Mesodermal cell (in vitro differentiated cells): ENCODE measurements around the gene DEGS2.
"Not testable (repeated sequence)": the region's sequence is repeated elsewhere in the genome, so short reads cannot be mapped to it uniquely, and the experiment has no call there.

Source experiments
- H3K27ac ChIP-seq: 2 replicates; pipeline ENCODE4 v1.7.0; 2013; ENCODE audit warnings: mild to moderate bottlenecking, low read depth, low read length, moderate library complexity; ENCODE audit not compliant: severe bottlenecking
- H3K36me3 ChIP-seq: 2 replicates; pipeline ENCODE4 v1.7.1; 2013; ENCODE audit warnings: mild to moderate bottlenecking, low read length, moderate library complexity; ENCODE audit not compliant: control insufficient read depth, insufficient read depth
- H3K4me1 ChIP-seq: one replicate; pipeline ENCODE4 v1.7.1; 2013; ENCODE audit warnings: mild to moderate bottlenecking, low read length; ENCODE audit not compliant: insufficient read depth, control insufficient read depth, poor library complexity, severe bottlenecking
- H3K4me3 ChIP-seq: 2 replicates; pipeline ENCODE4 v1.7.0; 2013; ENCODE audit warnings: low read length, control low read depth, mild to moderate bottlenecking; ENCODE audit not compliant: insufficient read depth, poor library complexity, severe bottlenecking; ENCODE audit errors: extremely low read depth
- H3K9me3 ChIP-seq: 2 replicates; pipeline ENCODE4 v1.7.1; 2013; ENCODE audit warnings: mild to moderate bottlenecking, low read length, moderate library complexity; ENCODE audit not compliant: control insufficient read depth
- WGBS, 2 experiments: methylation state at CpG; one replicate each; pipeline ENCODE4 v1.1.5; 2013; ENCODE audit warnings: missing lambda C conversion rate in 2 of 2; ENCODE audit not compliant: insufficient coverage in 2 of 2; 5-methylcytosine and 5-hydroxymethylcytosine counted together

The DEGS2 gene

DNA sequence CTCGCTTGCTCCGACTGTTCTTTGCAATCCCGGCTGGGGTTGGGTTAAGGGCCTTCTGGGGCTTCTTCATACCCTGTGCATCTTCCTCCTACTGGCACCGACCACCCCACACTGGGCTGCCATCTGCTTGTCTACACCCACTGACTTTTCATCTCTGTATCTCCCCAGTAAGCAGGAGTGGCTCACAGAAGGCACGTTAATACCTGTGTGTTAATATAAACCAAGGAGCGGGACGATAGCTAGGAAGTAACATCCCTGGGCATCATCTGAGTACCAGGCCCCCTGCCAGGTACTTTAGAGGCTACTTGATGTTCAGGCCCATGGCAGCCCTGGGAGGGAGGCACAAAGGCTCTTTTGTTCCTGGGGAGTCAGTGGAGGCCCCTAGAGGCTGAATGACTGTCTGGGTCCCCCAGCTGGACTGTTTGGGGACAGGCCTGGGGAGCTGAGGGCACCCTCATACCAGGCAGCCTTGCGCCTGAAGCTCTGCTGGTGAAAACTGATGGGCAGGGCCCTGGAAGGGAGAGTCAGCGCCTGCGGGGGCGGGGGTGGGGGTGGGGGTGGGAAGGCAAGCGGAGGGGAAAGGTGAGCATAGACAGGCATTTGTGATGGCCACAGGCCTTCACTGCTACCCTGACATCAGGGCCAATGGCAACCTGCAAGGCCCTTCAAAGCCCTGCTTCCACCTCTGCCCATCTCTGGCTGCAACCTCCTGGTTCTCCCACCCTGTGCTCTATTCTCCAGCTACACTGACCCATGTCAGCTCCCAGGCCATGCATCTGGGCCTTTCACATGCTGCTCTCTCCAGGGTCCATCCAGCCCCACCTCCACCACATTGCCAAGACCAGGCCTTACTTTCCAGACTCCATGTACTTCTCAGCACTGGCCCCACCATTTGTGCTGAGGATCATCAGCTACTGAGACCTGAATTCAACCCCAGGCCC is 34.2 kb upstream of the DEGS2 start:
- Histone ChIP-seq H3K9me3 (no peaks in the 10 kb centered on the region), H3K27ac (no peak overlapping the region), H3K36me3 (no peaks in the 10 kb centered on the region), H3K4me3 (peak overlapping the region; percentile 31), H3K4me1 (no peaks in the 10 kb centered on the region)
- WGBS, 2 experiments: 93% methylated on average over 3 to 5 of the region's 12 CpGs

- H3K9me3 ChIP-seq: no peaks in the 10 kb centered on the region
- H3K36me3 ChIP-seq: no peaks in the 10 kb centered on the region
- H3K4me1 ChIP-seq: no peaks in the 10 kb centered on the region
- H3K27ac ChIP-seq: peak overlapping the region; percentile 53
- peak overlapping the region; percentile 31 for H3K4me3 ChIP-seq
- 5% methylated on average over 50 to 61 of the region's 62 CpGs for WGBS, 2 experiments
Observed at GRCh38 chr14:100192672-100193416, 33.4 kb upstream of the DEGS2 start.

DNA sequence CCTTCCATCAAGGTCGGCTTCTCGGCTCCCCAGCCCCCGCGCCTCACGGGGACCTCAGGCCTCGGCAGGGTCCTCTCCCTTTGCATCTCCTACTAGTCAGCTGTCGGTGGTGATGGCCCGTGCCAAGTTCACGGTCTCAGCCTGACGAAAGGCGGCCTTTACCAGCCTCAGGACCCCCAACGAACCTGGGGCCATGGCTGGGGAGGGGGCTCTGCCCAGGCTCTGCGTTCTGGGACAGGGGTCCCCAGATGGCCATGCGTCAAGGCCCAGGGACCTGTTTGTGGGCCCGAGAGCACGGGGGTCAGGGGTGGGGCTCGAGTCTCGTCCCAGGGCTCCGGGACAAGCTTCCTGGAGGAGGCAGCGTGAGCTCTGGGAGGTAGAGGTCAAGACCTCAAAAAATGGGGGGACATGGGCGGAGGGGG is 32.8 kb upstream of the DEGS2 start:
- WGBS, 2 experiments: 93% methylated on average over 20 to 21 of the region's 21 CpGs
- Histone ChIP-seq H3K27ac (peak overlapping the region; percentile 53), H3K4me1 (no peaks in the 10 kb centered on the region), H3K9me3 (no peaks in the 10 kb centered on the region), H3K4me3 (no peak overlapping the region), H3K36me3 (no peaks in the 10 kb centered on the region)

DNA sequence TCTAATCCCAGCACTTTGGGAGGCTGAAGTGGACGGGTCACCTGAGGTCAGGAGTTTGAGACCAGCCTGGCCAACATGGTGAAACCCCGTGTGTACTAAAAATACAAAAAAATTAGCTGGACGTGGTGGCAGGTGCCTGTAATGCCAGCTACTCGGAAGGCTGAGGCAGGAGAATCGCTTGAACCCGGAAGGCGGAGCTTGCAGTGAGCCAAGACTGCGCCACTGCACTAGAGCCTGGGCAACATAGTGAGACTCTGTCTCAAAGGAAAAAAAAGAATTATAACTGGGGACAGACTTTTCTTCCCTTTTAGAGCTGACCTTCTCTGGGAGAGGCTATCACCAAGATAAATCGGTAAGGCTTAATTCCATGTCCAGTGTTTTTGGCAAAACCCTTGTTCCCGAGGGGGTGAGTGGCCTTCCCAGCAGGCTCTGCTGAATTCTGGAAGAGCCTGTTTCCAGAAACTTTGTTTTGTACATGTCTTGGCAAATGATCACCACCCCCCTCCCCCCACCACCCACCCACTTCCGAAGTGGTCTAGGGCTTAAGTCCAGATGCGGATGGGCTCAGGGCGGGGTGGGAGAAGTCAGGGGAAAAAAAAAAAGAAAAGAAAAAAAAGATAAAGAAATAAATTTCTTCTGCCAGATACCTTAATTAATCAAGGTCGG is 32.3 kb upstream of the DEGS2 start:
- no peaks in the 10 kb centered on the region for H3K36me3 ChIP-seq
- 95% methylated on average over 10 to 11 of the region's 14 CpGs for WGBS, 2 experiments
- H3K9me3 ChIP-seq: no peaks in the 10 kb centered on the region
- no peak overlapping the region for H3K27ac ChIP-seq
- no peaks in the 10 kb centered on the region for H3K4me1 ChIP-seq
- no peak overlapping the region for H3K4me3 ChIP-seq

DNA sequence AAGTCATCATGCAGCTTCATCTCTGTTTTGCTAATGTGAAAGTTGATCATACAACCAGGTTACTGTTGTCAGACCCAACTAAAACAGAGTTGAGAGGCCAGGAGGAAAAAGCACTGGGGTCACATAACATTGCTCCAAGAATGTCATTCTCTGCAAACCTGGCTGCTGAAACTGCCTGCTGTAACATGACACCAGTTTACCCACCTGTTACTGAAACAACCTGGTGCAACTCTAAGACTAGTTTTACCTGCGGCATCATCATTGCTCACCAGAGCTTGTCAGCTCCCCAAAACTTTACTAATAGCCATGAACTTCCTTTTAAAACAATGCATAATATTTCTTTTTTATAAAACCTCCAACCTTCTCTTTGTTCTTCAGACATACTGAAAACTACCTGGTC is 30.7 kb upstream of the DEGS2 start:
- no peak overlapping the region for H3K4me3 ChIP-seq
- H3K4me1 ChIP-seq: no peaks in the 10 kb centered on the region
- H3K9me3 ChIP-seq: no peaks in the 10 kb centered on the region
- no peaks in the 10 kb centered on the region for H3K36me3 ChIP-seq
- H3K27ac ChIP-seq: no peak overlapping the region
- WGBS, 2 experiments: 90 to 91% methylated on average over 1 of the region's 1 CpG

GRCh38 chr14:100188392-100189030 is 29.1 kb upstream of the DEGS2 start:
- no peaks in the 10 kb centered on the region for H3K4me1 ChIP-seq
- H3K4me3 ChIP-seq: no peak overlapping the region
- H3K36me3 ChIP-seq: no peaks in the 10 kb centered on the region
- H3K27ac ChIP-seq: no peak overlapping the region
- no peaks in the 10 kb centered on the region for H3K9me3 ChIP-seq
- whole genome bisulfite sequencing, 2 experiments: 94 to 96% methylated on average over 11 to 12 of the region's 12 CpGs

GRCh38 chr14:100187247-100187833 is 27.9 kb upstream of the DEGS2 start:
- no peaks in the 10 kb centered on the region for H3K4me1 ChIP-seq
- no peaks in the 10 kb centered on the region for H3K36me3 ChIP-seq
- WGBS, 2 experiments: 83 to 86% methylated on average over 11 to 12 of the region's 12 CpGs
- H3K4me3 ChIP-seq: no peak overlapping the region
- no peaks in the 10 kb centered on the region for H3K9me3 ChIP-seq
- no peak overlapping the region for H3K27ac ChIP-seq

DNA sequence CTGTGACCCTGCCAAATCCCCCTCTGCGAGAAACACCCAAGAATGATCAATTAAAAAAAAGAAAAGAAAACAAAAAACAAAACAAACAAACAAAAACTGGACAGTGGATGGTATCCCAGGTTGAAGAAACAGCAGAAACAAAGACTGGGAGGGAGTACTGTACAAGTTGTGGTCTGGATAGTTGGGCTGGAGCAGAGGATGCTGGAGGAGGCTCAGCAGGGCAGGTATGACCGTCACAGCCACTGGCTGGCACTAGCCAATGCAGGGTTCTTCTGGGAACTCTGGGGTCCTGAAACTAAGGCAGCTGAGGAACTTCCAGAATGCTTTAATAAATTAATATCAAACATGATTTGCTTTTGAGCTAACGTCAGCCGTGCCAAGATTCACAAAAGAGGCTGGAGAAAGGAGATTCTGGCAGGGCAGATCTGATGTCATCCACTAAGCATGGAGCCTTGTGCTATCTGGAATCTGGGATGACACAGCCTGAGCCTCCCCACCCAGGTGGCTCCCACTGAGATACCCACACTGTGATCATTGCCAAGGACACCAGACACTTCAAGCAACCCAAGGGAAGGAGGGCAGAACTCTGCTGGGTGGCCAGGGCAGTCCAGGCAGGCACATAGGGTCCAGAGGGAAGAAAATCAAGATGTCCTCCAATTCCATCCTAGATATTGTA is 22.6 kb upstream of the DEGS2 start:
- not testable (repeated sequence) for H3K9me3 ChIP-seq, H3K4me1 ChIP-seq, H3K27ac ChIP-seq, H3K4me3 ChIP-seq, H3K36me3 ChIP-seq
- WGBS, 2 experiments: 92% methylated on average over 2 of the region's 4 CpGs; no CpG with 5 or more reads in 1 of the 2 experiments

GRCh38 chr14:100180671-100181070 is 21.2 kb upstream of the DEGS2 start:
- not testable (repeated sequence) for H3K27ac ChIP-seq, H3K4me3 ChIP-seq, H3K9me3 ChIP-seq, H3K36me3 ChIP-seq, H3K4me1 ChIP-seq
- 97 to 98% methylated on average over 6 to 11 of the region's 30 CpGs for WGBS, 2 experiments
